ENCODE results near the gene AP1G1. TPM values are rescaled to one million over a fixed set of nuclear protein-coding genes. Genes with fewer than 3 reads are reported as not detected.

AP1G1 gene
- total RNA-seq, 4 donors from 2014 or later = 80.0 to 108 (median 92.4) TPM

- peak; percentile 39 for DNase-seq (ENCODE audit: low spot score)
- no peak for TF ChIP-seq CTCF (IDR thresholded peaks at IDR 0.05)
- peak; percentile 91 for ATAC-seq (ENCODE audit: low FRiP score)
These were observed 84.9 kb downstream of the AP1G1 start for GRCh38 chr16:71723537-71724319.

- DNase-seq (ENCODE audit: low spot score) (peak; percentile 39), ATAC-seq (ENCODE audit: low FRiP score) (peak; percentile 73)
- no peak for TF ChIP-seq CTCF (IDR thresholded peaks at IDR 0.05)
These were observed 85.7 kb downstream of the AP1G1 start for GRCh38 chr16:71722801-71723536.

- no peak for DNase-seq (ENCODE audit: low spot score)
- ATAC-seq (ENCODE audit: low FRiP score) = no peak
- no peak for TF ChIP-seq CTCF (IDR thresholded peaks at IDR 0.05)
These were observed 87.4 kb downstream of the AP1G1 start for GRCh38 chr16:71721066-71721740.

- no peak for TF ChIP-seq CTCF (IDR thresholded peaks at IDR 0.05)
- DNase-seq (ENCODE audit: low spot score) = no peak
These were observed 96.1 kb downstream of the AP1G1 start for GRCh38 chr16:71712501-71712900.

GRCh38 chr16:71711789-71712188 is 96.8 kb downstream of the AP1G1 start:
- no peak for TF ChIP-seq CTCF (IDR thresholded peaks at IDR 0.05)
- no peak for ATAC-seq (ENCODE audit: low FRiP score)
- no peak for DNase-seq (ENCODE audit: low spot score)

More at GRCh38 chr16:71712501-71712900, 96.1 kb downstream of the AP1G1 start:
- no peak for ATAC-seq (ENCODE audit: low FRiP score)

GRCh38 chr16:71709229-71709781 is 99.3 kb downstream of the AP1G1 start:
- no peak for TF ChIP-seq CTCF (IDR thresholded peaks at IDR 0.05)
- DNase-seq (ENCODE audit: low spot score) = no peak
- peak; percentile 68 for ATAC-seq (ENCODE audit: low FRiP score)

Data from omental fat pad (tissue), 4 donors.